ENCODE measurements around the gene CTSE.
"Not testable (repeated sequence)": the region's sequence is repeated elsewhere in the genome, so short reads cannot be mapped to it uniquely, and the experiment has no call there.

CTSE gene

GRCh38 chr1:206023695-206024094, at the start of gene CTSE:
Gene CTSE (minus strand): TSS chr1:206023895. CDS start chr1:206023791, 104 bp downstream.
- DNase-seq, result no peak

- DNase-seq, result no peak
Observed at GRCh38 chr1:206070627-206071304, 47.1 kb upstream of the CTSE start.

GRCh38 chr1:206068314-206068713, 44.6 kb upstream of the CTSE start:
- no peak for DNase-seq

- no peak for DNase-seq
Observed at GRCh38 chr1:206067486-206068227, 44.0 kb upstream of the CTSE start.

GRCh38 chr1:206066479-206067171, 42.9 kb upstream of the CTSE start:
- DNase-seq, result peak in 1 of 2 donors; percentile 39

- no peak for DNase-seq
Observed at GRCh38 chr1:206065547-206066145, 42.0 kb upstream of the CTSE start.

- not testable (repeated sequence) for DNase-seq
Observed at GRCh38 chr1:206064501-206064900, 40.8 kb upstream of the CTSE start.

- not testable (repeated sequence) for DNase-seq
Observed at GRCh38 chr1:206064001-206064400, 40.3 kb upstream of the CTSE start.

- no peak for DNase-seq
Observed at GRCh38 chr1:206062464-206062863, 38.8 kb upstream of the CTSE start.

- DNase-seq, result no peak
Observed at GRCh38 chr1:206060844-206061243, 37.1 kb upstream of the CTSE start.

GRCh38 chr1:206059355-206059915, 35.7 kb upstream of the CTSE start:
- no peak for DNase-seq

- DNase-seq, result no peak
Observed at GRCh38 chr1:206058927-206059292, 35.2 kb upstream of the CTSE start.

- DNase-seq, result not testable (repeated sequence)
Observed at GRCh38 chr1:206058289-206058926, 34.7 kb upstream of the CTSE start.

GRCh38 chr1:206055639-206056323, 32.1 kb upstream of the CTSE start:
- DNase-seq, result not testable (repeated sequence)

GRCh38 chr1:206055069-206055625, 31.5 kb upstream of the CTSE start:
- DNase-seq, result not testable (repeated sequence)

GRCh38 chr1:206053616-206054015, 29.9 kb upstream of the CTSE start:
- not testable (repeated sequence) for DNase-seq

- DNase-seq, result not testable (repeated sequence)
Observed at GRCh38 chr1:206052919-206053610, 29.4 kb upstream of the CTSE start, which contains the start of gene RHEX. Gene RHEX (plus strand): TSS chr1:206053173. CDS start chr1:206097829, 44,656 bp downstream.

GRCh38 chr1:206052231-206052865, 28.7 kb upstream of the CTSE start:
- not testable (repeated sequence) for DNase-seq

- DNase-seq, result peak in 1 of 2 donors; percentile 95
Observed at GRCh38 chr1:206050655-206051235, 27.1 kb upstream of the CTSE start.

All from bone marrow (tissue), 2 donors.